Prostate gland (tissue), 2 donors: ENCODE results near the gene RAPGEF2.

Experiments used
- POLR2A ChIP-seq: fragments of 450-650 bp; IDR thresholded peaks from one replicate; pipeline ENCODE4 v1.6.1; 2016; ENCODE audit warnings: antibody characterized with exemption, mild to moderate bottlenecking
- POLR2AphosphoS5 ChIP-seq: sonication (generic); formaldehyde crosslinking; IDR thresholded peaks from one replicate; pipeline ENCODE4 v1.6.1; 2017; ENCODE audit warnings: antibody characterized with exemption
- TF ChIP-seq, protein P1 (sequence below), 4 experiments: fragments of 200-600 bp in 2 of 4; fragments of 450-650 bp in 2 of 4; sonication (generic) in 2 of 4; IDR thresholded peaks; 1 replicate in 3 of 4; 2 replicates in 1 of 4; pipeline ENCODE4 v1.5.1; 2016 to 2019; ENCODE audit warnings: antibody characterized with exemption in 4 of 4, mild to moderate bottlenecking in 2 of 4, moderate library complexity in 2 of 4

DNA sequence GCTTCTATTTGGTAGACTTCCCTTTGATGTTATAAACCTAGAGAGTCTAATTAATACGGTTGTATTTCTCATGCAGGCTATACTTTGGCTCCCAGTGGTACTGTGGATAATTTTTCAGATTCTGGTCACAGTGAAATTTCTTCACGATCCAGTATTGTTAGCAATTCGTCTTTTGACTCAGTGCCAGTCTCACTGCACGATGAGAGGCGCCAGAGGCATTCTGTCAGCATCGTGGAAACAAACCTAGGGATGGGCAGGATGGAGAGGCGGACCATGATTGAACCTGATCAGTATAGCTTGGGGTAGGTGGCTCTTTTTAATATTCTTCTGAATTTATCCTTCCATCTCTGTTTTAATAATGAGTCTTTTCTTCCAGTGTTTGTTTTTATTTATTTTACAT lies 249.7 kb downstream of the RAPGEF2 start:
- TF ChIP-seq, protein P1, sequence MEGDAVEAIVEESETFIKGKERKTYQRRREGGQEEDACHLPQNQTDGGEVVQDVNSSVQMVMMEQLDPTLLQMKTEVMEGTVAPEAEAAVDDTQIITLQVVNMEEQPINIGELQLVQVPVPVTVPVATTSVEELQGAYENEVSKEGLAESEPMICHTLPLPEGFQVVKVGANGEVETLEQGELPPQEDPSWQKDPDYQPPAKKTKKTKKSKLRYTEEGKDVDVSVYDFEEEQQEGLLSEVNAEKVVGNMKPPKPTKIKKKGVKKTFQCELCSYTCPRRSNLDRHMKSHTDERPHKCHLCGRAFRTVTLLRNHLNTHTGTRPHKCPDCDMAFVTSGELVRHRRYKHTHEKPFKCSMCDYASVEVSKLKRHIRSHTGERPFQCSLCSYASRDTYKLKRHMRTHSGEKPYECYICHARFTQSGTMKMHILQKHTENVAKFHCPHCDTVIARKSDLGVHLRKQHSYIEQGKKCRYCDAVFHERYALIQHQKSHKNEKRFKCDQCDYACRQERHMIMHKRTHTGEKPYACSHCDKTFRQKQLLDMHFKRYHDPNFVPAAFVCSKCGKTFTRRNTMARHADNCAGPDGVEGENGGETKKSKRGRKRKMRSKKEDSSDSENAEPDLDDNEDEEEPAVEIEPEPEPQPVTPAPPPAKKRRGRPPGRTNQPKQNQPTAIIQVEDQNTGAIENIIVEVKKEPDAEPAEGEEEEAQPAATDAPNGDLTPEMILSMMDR (IDR thresholded peaks at IDR 0.05), result no peak
- TF ChIP-seq POLR2AphosphoS5 (no peak), POLR2A (no peak)
